ENCODE measurements around the gene CYP46A1.

DNA sequence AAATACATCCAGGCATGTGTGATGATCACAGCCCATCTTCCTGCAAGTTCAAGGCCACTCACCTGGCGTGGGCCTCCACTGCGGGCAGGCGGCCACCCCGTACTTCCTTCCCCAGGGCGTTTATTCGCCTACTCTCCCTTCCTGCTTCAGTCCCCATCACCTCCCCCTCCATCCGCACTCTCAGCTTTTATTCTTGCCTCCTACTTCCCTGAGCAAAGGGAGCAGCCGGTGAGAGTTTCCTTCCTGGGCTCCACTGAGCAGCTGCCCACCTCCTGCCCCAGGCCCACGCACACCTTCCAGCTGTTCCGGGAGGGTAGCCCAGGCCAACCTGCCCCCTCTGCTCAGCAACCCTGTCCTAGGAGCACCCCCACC, 4.1 kb downstream of the CYP46A1 start:
- TF ChIP-seq, protein P1, sequence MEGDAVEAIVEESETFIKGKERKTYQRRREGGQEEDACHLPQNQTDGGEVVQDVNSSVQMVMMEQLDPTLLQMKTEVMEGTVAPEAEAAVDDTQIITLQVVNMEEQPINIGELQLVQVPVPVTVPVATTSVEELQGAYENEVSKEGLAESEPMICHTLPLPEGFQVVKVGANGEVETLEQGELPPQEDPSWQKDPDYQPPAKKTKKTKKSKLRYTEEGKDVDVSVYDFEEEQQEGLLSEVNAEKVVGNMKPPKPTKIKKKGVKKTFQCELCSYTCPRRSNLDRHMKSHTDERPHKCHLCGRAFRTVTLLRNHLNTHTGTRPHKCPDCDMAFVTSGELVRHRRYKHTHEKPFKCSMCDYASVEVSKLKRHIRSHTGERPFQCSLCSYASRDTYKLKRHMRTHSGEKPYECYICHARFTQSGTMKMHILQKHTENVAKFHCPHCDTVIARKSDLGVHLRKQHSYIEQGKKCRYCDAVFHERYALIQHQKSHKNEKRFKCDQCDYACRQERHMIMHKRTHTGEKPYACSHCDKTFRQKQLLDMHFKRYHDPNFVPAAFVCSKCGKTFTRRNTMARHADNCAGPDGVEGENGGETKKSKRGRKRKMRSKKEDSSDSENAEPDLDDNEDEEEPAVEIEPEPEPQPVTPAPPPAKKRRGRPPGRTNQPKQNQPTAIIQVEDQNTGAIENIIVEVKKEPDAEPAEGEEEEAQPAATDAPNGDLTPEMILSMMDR (conservative IDR thresholded peaks at IDR 0.05 in 1 of 2, IDR thresholded peaks at IDR 0.05 in 1 of 2; ENCODE audit: low read depth in 1 of 2, low read length in 2 of 2): no peak
- no peak for TF ChIP-seq EZH2 (IDR thresholded peaks at IDR 0.05; ENCODE audit: low read length, missing control alignments)
